Measurements from ENCODE around the gene MBNL1. TPM values are rescaled to one million over a fixed set of nuclear protein-coding genes. Genes with fewer than 3 reads are reported as not detected.

The MBNL1 gene
- polyA plus RNA-seq, 1 donor = 53.6 TPM

- no peak for DNase-seq
- WGBS (ENCODE audit: insufficient coverage, low lambda C conversion rate) = 100% methylated on average over 1 of the region's 2 CpGs
- Histone ChIP-seq H3K27me3 (ENCODE audit: control insufficient read depth, insufficient read depth, low read length) (no peaks in the 10 kb centered on the region), H3K4me3 (ENCODE audit: low read length) (no peak overlapping the region), H3K27ac (ENCODE audit: low read length) (no peak overlapping the region), H3K9me3 (ENCODE audit: control insufficient read depth, low read depth, low read length) (peaks cover 3% of the 10 kb centered on the region), H3K36me3 (ENCODE audit: control insufficient read depth, insufficient read depth, low read length) (no peaks in the 10 kb centered on the region), H3K4me1 (ENCODE audit: control insufficient read depth, insufficient read depth, low read length) (no peaks in the 10 kb centered on the region)
These were observed 50.5 kb downstream of the MBNL1 start for GRCh38 chr3:152319256-152319655.

DNA sequence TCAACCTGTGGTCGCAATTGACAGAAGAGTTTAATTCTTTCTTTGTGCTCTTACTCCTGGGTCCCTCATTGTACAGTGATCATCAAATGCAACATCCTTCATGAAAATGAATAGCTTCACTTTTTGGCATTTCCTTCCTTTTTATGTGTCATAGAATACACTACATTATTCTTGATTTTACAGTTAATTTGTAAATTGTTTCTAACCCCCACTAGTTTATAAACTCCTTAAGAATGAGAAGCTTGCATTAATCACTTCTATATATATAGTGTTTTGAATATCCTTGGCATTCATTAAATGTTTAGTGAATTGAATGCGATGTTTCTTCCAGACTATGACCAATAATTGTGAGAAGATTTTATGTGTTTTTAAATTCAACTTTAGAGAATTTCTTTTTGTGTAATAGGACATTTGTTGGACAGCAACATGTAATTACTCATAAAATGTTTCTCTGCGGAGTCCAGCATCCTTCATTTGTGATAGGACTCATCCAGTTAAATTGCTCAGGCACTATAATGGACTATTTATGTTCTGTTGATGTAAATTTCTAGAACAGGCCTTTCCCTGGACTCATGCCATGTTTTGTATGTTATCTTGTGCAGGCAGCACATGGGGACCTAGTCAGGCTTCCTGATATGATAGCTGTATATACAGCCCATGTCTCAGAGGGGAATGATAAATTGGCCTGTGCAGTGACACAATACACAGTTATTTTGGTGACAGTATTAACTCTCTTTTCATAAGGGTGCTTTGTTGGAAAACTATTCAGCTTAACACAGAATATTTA is 51.3 kb downstream of the MBNL1 start:
- Histone ChIP-seq H3K4me1 (ENCODE audit: control insufficient read depth, insufficient read depth, low read length) (no peaks in the 10 kb centered on the region), H3K27ac (ENCODE audit: low read length) (no peak overlapping the region)

GRCh38 chr3:152321200-152321954 is 52.6 kb downstream of the MBNL1 start:
- WGBS (ENCODE audit: insufficient coverage, low lambda C conversion rate) = 88% methylated on average over 1 of the region's 2 CpGs
- no peaks in the 10 kb centered on the region for H3K36me3 ChIP-seq (ENCODE audit: control insufficient read depth, insufficient read depth, low read length)
- H3K9me3 ChIP-seq (ENCODE audit: control insufficient read depth, low read depth, low read length) = no peaks in the 10 kb centered on the region
- no peaks in the 10 kb centered on the region for H3K27me3 ChIP-seq (ENCODE audit: control insufficient read depth, insufficient read depth, low read length)
- H3K4me1 ChIP-seq (ENCODE audit: control insufficient read depth, insufficient read depth, low read length) = no peaks in the 10 kb centered on the region
- DNase-seq = no peak
- H3K4me3 ChIP-seq (ENCODE audit: low read length) = no peak overlapping the region
- no peak overlapping the region for H3K27ac ChIP-seq (ENCODE audit: low read length)

More for the DNA sequence above, 51.3 kb downstream of the MBNL1 start:
- WGBS (ENCODE audit: insufficient coverage, low lambda C conversion rate) = 100% methylated on average over 1 of the region's 3 CpGs
- Histone ChIP-seq H3K9me3 (ENCODE audit: control insufficient read depth, low read depth, low read length) (peaks cover 3% of the 10 kb centered on the region), H3K36me3 (ENCODE audit: control insufficient read depth, insufficient read depth, low read length) (no peaks in the 10 kb centered on the region), H3K27me3 (ENCODE audit: control insufficient read depth, insufficient read depth, low read length) (no peaks in the 10 kb centered on the region), H3K4me3 (ENCODE audit: low read length) (no peak overlapping the region)
- peak in 1 of 2 donors; percentile 21 for DNase-seq

GRCh38 chr3:152321955-152322377 is 53.2 kb downstream of the MBNL1 start:
- H3K27ac ChIP-seq (ENCODE audit: low read length) = no peak overlapping the region
- no peak overlapping the region for H3K4me3 ChIP-seq (ENCODE audit: low read length)
- H3K4me1 ChIP-seq (ENCODE audit: control insufficient read depth, insufficient read depth, low read length) = no peaks in the 10 kb centered on the region
- H3K36me3 ChIP-seq (ENCODE audit: control insufficient read depth, insufficient read depth, low read length) = no peaks in the 10 kb centered on the region
- H3K27me3 ChIP-seq (ENCODE audit: control insufficient read depth, insufficient read depth, low read length) = no peaks in the 10 kb centered on the region
- no peaks in the 10 kb centered on the region for H3K9me3 ChIP-seq (ENCODE audit: control insufficient read depth, low read depth, low read length)
- WGBS (ENCODE audit: insufficient coverage, low lambda C conversion rate) = no CpG with 5 or more reads among the region's 2 CpGs
- no peak for DNase-seq

- no peaks in the 10 kb centered on the region for H3K36me3 ChIP-seq (ENCODE audit: control insufficient read depth, insufficient read depth, low read length)
- no peak for DNase-seq
- H3K27ac ChIP-seq (ENCODE audit: low read length) = no peak overlapping the region
- H3K4me1 ChIP-seq (ENCODE audit: control insufficient read depth, insufficient read depth, low read length) = no peaks in the 10 kb centered on the region
- no peaks in the 10 kb centered on the region for H3K9me3 ChIP-seq (ENCODE audit: control insufficient read depth, low read depth, low read length)
- no peaks in the 10 kb centered on the region for H3K27me3 ChIP-seq (ENCODE audit: control insufficient read depth, insufficient read depth, low read length)
- H3K4me3 ChIP-seq (ENCODE audit: low read length) = no peak overlapping the region
- 67% methylated on average over 1 of the region's 1 CpG for WGBS (ENCODE audit: insufficient coverage, low lambda C conversion rate)
These were observed 54.0 kb downstream of the MBNL1 start for GRCh38 chr3:152322756-152323155.

- DNase-seq = no peak
- Histone ChIP-seq H3K9me3 (ENCODE audit: control insufficient read depth, low read depth, low read length) (no peaks in the 10 kb centered on the region), H3K4me1 (ENCODE audit: control insufficient read depth, insufficient read depth, low read length) (peaks cover 5% of the 10 kb centered on the region), H3K4me3 (ENCODE audit: low read length) (no peak overlapping the region), H3K36me3 (ENCODE audit: control insufficient read depth, insufficient read depth, low read length) (no peaks in the 10 kb centered on the region), H3K27ac (ENCODE audit: low read length) (no peak overlapping the region), H3K27me3 (ENCODE audit: control insufficient read depth, insufficient read depth, low read length) (no peaks in the 10 kb centered on the region)
- WGBS (ENCODE audit: insufficient coverage, low lambda C conversion rate) = 80% methylated on average over 1 of the region's 4 CpGs
These were observed 55.1 kb downstream of the MBNL1 start for GRCh38 chr3:152323834-152324233.

GRCh38 chr3:152325136-152325535 is 56.4 kb downstream of the MBNL1 start:
- Histone ChIP-seq H3K27me3 (ENCODE audit: control insufficient read depth, insufficient read depth, low read length) (no peaks in the 10 kb centered on the region), H3K4me3 (ENCODE audit: low read length) (no peak overlapping the region), H3K27ac (ENCODE audit: low read length) (no peak overlapping the region), H3K4me1 (ENCODE audit: control insufficient read depth, insufficient read depth, low read length) (peaks cover 11% of the 10 kb centered on the region), H3K9me3 (ENCODE audit: control insufficient read depth, low read depth, low read length) (no peaks in the 10 kb centered on the region), H3K36me3 (ENCODE audit: control insufficient read depth, insufficient read depth, low read length) (no peaks in the 10 kb centered on the region)
- 100% methylated on average over 1 of the region's 2 CpGs for WGBS (ENCODE audit: insufficient coverage, low lambda C conversion rate)
- DNase-seq = no peak

DNA sequence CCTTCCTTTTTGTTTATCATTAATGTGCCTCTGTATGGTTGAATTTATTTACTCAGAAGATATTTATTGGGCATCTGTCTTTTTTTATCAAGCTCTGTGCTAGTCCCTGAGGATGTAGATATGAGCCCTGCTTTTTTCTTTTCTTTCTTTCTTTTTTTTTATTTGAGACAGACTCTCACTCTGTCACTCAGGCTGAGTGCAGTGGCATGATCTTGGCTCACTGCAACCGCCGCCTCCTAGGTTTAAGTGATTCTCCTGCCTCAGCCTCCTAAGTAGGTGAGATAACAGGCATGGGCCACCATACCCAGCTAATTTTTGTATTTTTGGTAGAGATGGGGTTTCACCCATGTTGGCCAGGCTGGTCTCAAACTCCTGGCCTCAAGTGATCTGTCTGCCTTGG is 58.5 kb downstream of the MBNL1 start:
- no peaks in the 10 kb centered on the region for H3K9me3 ChIP-seq (ENCODE audit: control insufficient read depth, low read depth, low read length)
- H3K4me3 ChIP-seq (ENCODE audit: low read length) = no peak overlapping the region
- no peaks in the 10 kb centered on the region for H3K36me3 ChIP-seq (ENCODE audit: control insufficient read depth, insufficient read depth, low read length)
- WGBS (ENCODE audit: insufficient coverage, low lambda C conversion rate) = no CpG with 5 or more reads among the region's 2 CpGs
- DNase-seq = no peak
- H3K27me3 ChIP-seq (ENCODE audit: control insufficient read depth, insufficient read depth, low read length) = no peaks in the 10 kb centered on the region
- peaks cover 11% of the 10 kb centered on the region for H3K4me1 ChIP-seq (ENCODE audit: control insufficient read depth, insufficient read depth, low read length)
- H3K27ac ChIP-seq (ENCODE audit: low read length) = no peak overlapping the region

- Histone ChIP-seq H3K4me3 (ENCODE audit: low read length) (no peak overlapping the region), H3K36me3 (ENCODE audit: control insufficient read depth, insufficient read depth, low read length) (no peaks in the 10 kb centered on the region), H3K27me3 (ENCODE audit: control insufficient read depth, insufficient read depth, low read length) (no peaks in the 10 kb centered on the region), H3K27ac (ENCODE audit: low read length) (peak overlapping the region; percentile 20), H3K9me3 (ENCODE audit: control insufficient read depth, low read depth, low read length) (no peaks in the 10 kb centered on the region), H3K4me1 (ENCODE audit: control insufficient read depth, insufficient read depth, low read length) (peaks cover 11% of the 10 kb centered on the region)
- peak in 1 of 2 donors; percentile 26 for DNase-seq
- 27% methylated on average over 3 of the region's 3 CpGs for whole genome bisulfite sequencing (ENCODE audit: insufficient coverage, low lambda C conversion rate)
These were observed 60.1 kb downstream of the MBNL1 start for GRCh38 chr3:152328841-152329240.

DNA sequence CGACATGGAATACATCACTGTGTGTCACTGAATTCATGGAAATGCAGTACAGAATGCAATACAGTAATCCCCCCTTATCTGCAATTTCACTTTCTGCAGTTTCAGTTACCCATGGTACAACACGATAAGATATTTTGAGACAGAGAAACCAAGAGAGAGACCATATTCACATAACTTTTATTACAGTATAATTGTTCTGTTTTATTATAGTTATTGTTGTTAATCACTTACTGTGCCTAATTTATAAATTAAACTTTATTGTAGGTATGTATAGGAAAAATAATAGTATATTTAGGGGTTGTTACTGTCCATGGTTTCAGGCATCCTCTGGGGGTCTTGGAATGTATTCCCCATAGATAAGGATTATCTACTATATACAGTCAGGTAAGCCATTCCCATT is 61.8 kb downstream of the MBNL1 start:
- Histone ChIP-seq H3K36me3 (ENCODE audit: control insufficient read depth, insufficient read depth, low read length) (peaks cover 5% of the 10 kb centered on the region), H3K9me3 (ENCODE audit: control insufficient read depth, low read depth, low read length) (no peaks in the 10 kb centered on the region), H3K27ac (ENCODE audit: low read length) (no peak overlapping the region), H3K4me3 (ENCODE audit: low read length) (no peak overlapping the region), H3K4me1 (ENCODE audit: control insufficient read depth, insufficient read depth, low read length) (peaks cover 11% of the 10 kb centered on the region), H3K27me3 (ENCODE audit: control insufficient read depth, insufficient read depth, low read length) (no peaks in the 10 kb centered on the region)
- WGBS (ENCODE audit: insufficient coverage, low lambda C conversion rate) = no CpG with 5 or more reads among the region's 2 CpGs
- DNase-seq = peak in 1 of 2 donors; percentile 20

Data from large intestine (tissue), 3 donors.